Astrocyte of the cerebellum (primary cell): Measurements from ENCODE around the gene SYTL5.

Experiments used
- DNase-seq: peaks from one replicate; pipeline ENCODE4 v3.0.0-alpha.2; 2011; ENCODE audit warnings: low read depth
- H3K4me3 ChIP-seq: 2 replicates; pipeline ENCODE4 v1.5.1; 2011; ENCODE audit warnings: mild to moderate bottlenecking, low read depth, low read length, moderate library complexity
- CTCF ChIP-seq: IDR thresholded peaks from 2 replicates; pipeline ENCODE4 v1.5.1; 2012; ENCODE audit warnings: low read length, low read depth, moderate library complexity, mild to moderate bottlenecking; ENCODE audit errors: missing control alignments
- in situ Hi-C: cut with HindIII; loops from 2 replicates; pipeline ENCODE4 v1.10.0; 2017; ENCODE audit warnings: low sequenced_read_pairs

SYTL5 gene

GRCh38 chrX:38055170-38055847, 49.0 kb downstream of the SYTL5 start:
- DNase-seq, result peak; percentile 60

GRCh38 chrX:38060331-38060878, 54.1 kb downstream of the SYTL5 start:
- in situ Hi-C loops, result no loop called here
- no peak overlapping the region for H3K4me3 ChIP-seq
- no peak for TF ChIP-seq CTCF
- DNase-seq, result peak; percentile 20

More at GRCh38 chrX:38055170-38055847, 49.0 kb downstream of the SYTL5 start:
- in situ Hi-C loops, result no loop called here
- H3K4me3 ChIP-seq, result no peak overlapping the region
- no peak for TF ChIP-seq CTCF

- peak; percentile 35 for DNase-seq
- no peak for TF ChIP-seq CTCF
- in situ Hi-C loops, result no loop called here
- H3K4me3 ChIP-seq, result no peak overlapping the region
These were observed 55.0 kb downstream of the SYTL5 start for GRCh38 chrX:38061335-38061734.

- no peak for TF ChIP-seq CTCF
- no peak overlapping the region for H3K4me3 ChIP-seq
- no peak for DNase-seq
- in situ Hi-C loops, result no loop called here
These were observed 60.6 kb downstream of the SYTL5 start for GRCh38 chrX:38066934-38067333.

GRCh38 chrX:38069273-38069672, 62.9 kb downstream of the SYTL5 start:
- H3K4me3 ChIP-seq, result no peak overlapping the region
- no peak for DNase-seq
- no peak for TF ChIP-seq CTCF
- in situ Hi-C loops, result no loop called here

GRCh38 chrX:38069991-38070390, 63.6 kb downstream of the SYTL5 start:
- no peak overlapping the region for H3K4me3 ChIP-seq
- in situ Hi-C loops, result no loop called here
- DNase-seq, result no peak
- TF ChIP-seq CTCF, result no peak
